MM.1S (cell line): ENCODE measurements around the gene CFAP20.

Experiments
- CTCF ChIP-seq: fragments of 300-600 bp; sonication (generic); IDR thresholded peaks from 2 replicates; pipeline ENCODE4 v1.5.1; 2016; ENCODE audit warnings: antibody characterized with exemption, low read length, mixed read lengths
- EZH2 ChIP-seq: fragments of 300-600 bp; sonication (generic); optimal IDR thresholded peaks from 2 replicates; pipeline ENCODE3; 2017; ENCODE audit warnings: low read depth, mild to moderate bottlenecking, antibody characterized with exemption, low read length, mixed read lengths
- EZH2phosphoT487 ChIP-seq: fragments of 300-600 bp; sonication (generic); IDR thresholded peaks from 2 replicates; pipeline ENCODE4 v1.6.1; 2018; ENCODE audit warnings: antibody characterized with exemption, low read length

- no peak for TF ChIP-seq EZH2phosphoT487
- TF ChIP-seq CTCF: no peak
- no peak for TF ChIP-seq EZH2
These were observed 2.7 kb downstream of the CFAP20 start for GRCh38 chr16:58126451-58126961.
